HG03565 (cell line): ENCODE measurements around the gene PINK1.

Experiments
- ATAC-seq: cut with Tn5 transposase; IDR thresholded peaks from one replicate; pipeline ENCODE4 v1.9.1; 2021; ENCODE audit warnings: mild to moderate bottlenecking, moderate library complexity; ENCODE audit not compliant: unreplicated experiment

PINK1 gene

GRCh38 chr1:20700636-20701215 is 67.5 kb downstream of the PINK1 start:
- ATAC-seq = no peak
